ENCODE data around the gene CRHR2. TPM values are rescaled to one million over a fixed set of nuclear protein-coding genes. Genes with fewer than 3 reads are reported as not detected.
"Not testable (repeated sequence)": the region's sequence is repeated elsewhere in the genome, so short reads cannot be mapped to it uniquely, and the experiment has no call there.

Gene CRHR2
- total RNA-seq, 2 experiments from 2014 or later = not detected

GRCh38 chr7:30721211-30721610, 39.0 kb upstream of the CRHR2 start:
- Mint-ChIP-seq H3K36me3 (ENCODE audit: low read depth) (peaks cover 31% of the 10 kb centered on the region), H3K27me3 (ENCODE audit: low read depth) (no peaks in the 10 kb centered on the region), H3K9me3 (peaks cover 28% of the 10 kb centered on the region), H3K27ac (no peak overlapping the region), H3K4me1 (ENCODE audit: low read depth) (peaks cover 7% of the 10 kb centered on the region), H3K4me3 (no peak overlapping the region)
- no peak for DNase-seq
- intact Hi-C loops (cut with micrococcal nuclease) = no loop called here
- CTCF ChIA-PET = interaction anchor here (0.9 to 5.6 kb wide), 3 partner anchors 17 to 33 kb away, joined by 3 to 21 read pairs (median 4); no protein-coding TSS in a partner anchor

DNA sequence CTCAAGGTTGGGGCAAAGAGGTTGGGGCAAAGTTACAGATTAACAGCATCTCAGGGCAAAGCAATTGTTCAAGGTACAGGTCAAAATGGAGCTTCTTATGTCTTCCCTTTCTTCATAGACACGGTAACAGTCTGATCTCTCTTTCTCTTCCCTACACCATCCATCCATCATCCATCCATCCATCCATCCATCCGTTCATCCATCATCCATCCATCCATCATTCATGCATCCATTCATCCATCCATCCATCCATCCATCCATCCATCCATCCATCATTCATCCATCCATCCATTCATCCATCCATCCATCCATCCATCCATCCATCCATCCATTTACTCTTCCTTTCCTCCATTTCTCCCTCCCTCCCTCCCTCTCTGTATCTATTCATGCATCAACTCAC, 37.2 kb upstream of the CRHR2 start:
- CTCF ChIA-PET = interaction anchor here (0.6 to 5.6 kb wide), 2 partner anchors 21 to 32 kb away, joined by 3 to 21 read pairs; no protein-coding TSS in a partner anchor
- peaks cover 28% of the 10 kb centered on the region for H3K9me3 Mint-ChIP-seq
- H3K27me3 Mint-ChIP-seq (ENCODE audit: low read depth); DNase-seq; H3K4me3 Mint-ChIP-seq; H3K27ac Mint-ChIP-seq; H3K4me1 Mint-ChIP-seq (ENCODE audit: low read depth); intact Hi-C loops (cut with micrococcal nuclease): not testable (repeated sequence)
- peaks cover 31% of the 10 kb centered on the region for H3K36me3 Mint-ChIP-seq (ENCODE audit: low read depth)

DNA sequence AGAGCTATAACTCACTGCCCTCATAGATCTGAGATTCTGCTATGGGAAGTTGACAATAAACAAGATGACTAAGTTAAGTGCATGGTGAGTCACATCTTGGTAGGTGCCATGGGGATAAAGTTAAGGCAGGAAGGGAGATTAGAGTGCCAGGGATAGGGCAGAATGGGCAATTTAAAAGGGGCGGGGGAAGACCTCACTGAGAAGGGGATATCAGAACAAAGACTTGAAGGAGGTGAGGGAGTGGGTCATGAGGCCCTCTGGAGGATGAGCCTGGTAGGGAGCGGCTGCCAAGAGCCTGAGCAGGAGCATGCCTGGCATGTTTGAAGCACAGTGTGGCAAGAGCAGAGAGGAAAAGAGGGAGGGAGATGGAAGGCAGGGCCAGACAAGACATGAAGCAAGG, 34.9 kb upstream of the CRHR2 start:
- Mint-ChIP-seq H3K9me3 (peaks cover 28% of the 10 kb centered on the region), H3K4me3 (no peak overlapping the region), H3K27me3 (ENCODE audit: low read depth) (no peaks in the 10 kb centered on the region), H3K4me1 (ENCODE audit: low read depth) (no peaks in the 10 kb centered on the region), H3K27ac (no peak overlapping the region), H3K36me3 (ENCODE audit: low read depth) (peaks cover 31% of the 10 kb centered on the region)
- CTCF ChIA-PET = interaction anchor here (1.3 to 2.5 kb wide), 2 partner anchors 15 to 23 kb away, joined by 4 to 9 read pairs; no protein-coding TSS in a partner anchor
- intact Hi-C loops (cut with micrococcal nuclease) = no loop called here
- DNase-seq = no peak

GRCh38 chr7:30714129-30714528, 31.9 kb upstream of the CRHR2 start:
- DNase-seq = no peak
- H3K9me3 Mint-ChIP-seq = peaks cover 19% of the 10 kb centered on the region
- no peaks in the 10 kb centered on the region for H3K4me1 Mint-ChIP-seq (ENCODE audit: low read depth)
- CTCF ChIA-PET = interaction anchor here (1.2 kb wide), 1 partner anchor 26 kb away, joined by 5 read pairs; no protein-coding TSS in a partner anchor
- H3K4me3 Mint-ChIP-seq = no peak overlapping the region
- H3K27ac Mint-ChIP-seq = no peak overlapping the region
- intact Hi-C loops (cut with micrococcal nuclease) = no loop called here
- peaks cover 21% of the 10 kb centered on the region for H3K36me3 Mint-ChIP-seq (ENCODE audit: low read depth)
- no peaks in the 10 kb centered on the region for H3K27me3 Mint-ChIP-seq (ENCODE audit: low read depth)

- CTCF ChIA-PET = interaction anchor here (1.0 to 1.2 kb wide), 2 partner anchors 10 to 27 kb away, joined by 3 to 5 read pairs; no protein-coding TSS in a partner anchor
- Mint-ChIP-seq H3K9me3 (peaks cover 14% of the 10 kb centered on the region), H3K4me3 (no peak overlapping the region), H3K27ac (no peak overlapping the region), H3K27me3 (ENCODE audit: low read depth) (no peaks in the 10 kb centered on the region), H3K4me1 (ENCODE audit: low read depth) (no peaks in the 10 kb centered on the region), H3K36me3 (ENCODE audit: low read depth) (peaks cover 16% of the 10 kb centered on the region)
- intact Hi-C loops (cut with micrococcal nuclease) = no loop called here
- DNase-seq = no peak
These were observed 31.1 kb upstream of the CRHR2 start for GRCh38 chr7:30713392-30713791.

DNA sequence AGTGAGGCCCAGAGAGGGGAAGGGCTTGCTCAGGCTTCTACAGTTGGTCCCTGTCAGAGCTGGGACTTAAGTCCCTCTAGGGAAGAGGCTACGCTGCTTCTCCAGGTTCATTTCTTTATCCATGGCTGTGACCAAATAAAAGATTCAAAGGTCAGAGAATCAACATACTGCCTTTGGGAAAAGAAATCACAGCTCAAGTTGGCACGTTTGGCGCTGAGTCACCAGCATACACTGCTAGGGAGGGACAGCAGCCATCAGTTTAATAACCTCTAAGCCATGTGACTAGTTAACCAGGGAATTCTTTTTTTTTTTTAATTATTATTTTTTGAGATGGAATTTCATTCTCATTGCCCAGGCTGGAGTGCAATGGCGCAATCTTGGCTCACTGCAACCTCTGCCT, 28.4 kb upstream of the CRHR2 start:
- Mint-ChIP-seq H3K27ac (no peak overlapping the region), H3K4me1 (ENCODE audit: low read depth) (no peaks in the 10 kb centered on the region)

DNA sequence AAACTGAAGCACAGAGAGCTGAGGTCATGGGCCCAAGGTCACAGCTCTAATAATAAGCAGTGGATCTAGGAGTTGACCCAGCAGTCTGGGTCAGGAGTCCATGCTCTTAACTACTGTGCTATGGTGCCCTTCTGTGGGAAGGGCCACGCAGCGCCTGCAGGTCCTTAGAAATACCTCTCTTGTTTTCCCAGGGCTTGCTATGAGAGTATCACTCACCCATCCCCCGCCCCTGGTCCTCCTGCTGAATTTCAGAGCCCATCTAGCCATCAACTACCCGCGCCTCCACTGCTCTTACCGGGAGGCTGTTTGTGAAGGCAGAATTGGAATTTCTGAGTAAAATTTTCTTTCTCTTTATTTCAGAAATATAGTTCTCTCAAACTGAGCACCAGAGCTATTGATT, 27.3 kb upstream of the CRHR2 start:
- CTCF ChIA-PET = interaction anchor here (1.9 to 2.4 kb wide), 2 partner anchors 30 to 31 kb away, joined by 6 to 9 read pairs; no protein-coding TSS in a partner anchor
- no peak overlapping the region for H3K27ac Mint-ChIP-seq
- no peaks in the 10 kb centered on the region for H3K36me3 Mint-ChIP-seq (ENCODE audit: low read depth)
- no peaks in the 10 kb centered on the region for H3K27me3 Mint-ChIP-seq (ENCODE audit: low read depth)
- DNase-seq = no peak
- intact Hi-C loops (cut with micrococcal nuclease) = no loop called here
- H3K4me1 Mint-ChIP-seq (ENCODE audit: low read depth) = no peaks in the 10 kb centered on the region
- no peak overlapping the region for H3K4me3 Mint-ChIP-seq
- no peaks in the 10 kb centered on the region for H3K9me3 Mint-ChIP-seq

More for the DNA sequence above, 28.4 kb upstream of the CRHR2 start:
- Mint-ChIP-seq H3K9me3 (no peaks in the 10 kb centered on the region), H3K27me3 (ENCODE audit: low read depth) (no peaks in the 10 kb centered on the region), H3K36me3 (ENCODE audit: low read depth) (no peaks in the 10 kb centered on the region), H3K4me3 (no peak overlapping the region)
- no peak for DNase-seq
- CTCF ChIA-PET = interaction anchor here (0.6 to 1.9 kb wide), 3 partner anchors 9 to 46 kb away, joined by 3 to 9 read pairs (median 4); no protein-coding TSS in a partner anchor
- intact Hi-C loops (cut with micrococcal nuclease) = no loop called here

DNA sequence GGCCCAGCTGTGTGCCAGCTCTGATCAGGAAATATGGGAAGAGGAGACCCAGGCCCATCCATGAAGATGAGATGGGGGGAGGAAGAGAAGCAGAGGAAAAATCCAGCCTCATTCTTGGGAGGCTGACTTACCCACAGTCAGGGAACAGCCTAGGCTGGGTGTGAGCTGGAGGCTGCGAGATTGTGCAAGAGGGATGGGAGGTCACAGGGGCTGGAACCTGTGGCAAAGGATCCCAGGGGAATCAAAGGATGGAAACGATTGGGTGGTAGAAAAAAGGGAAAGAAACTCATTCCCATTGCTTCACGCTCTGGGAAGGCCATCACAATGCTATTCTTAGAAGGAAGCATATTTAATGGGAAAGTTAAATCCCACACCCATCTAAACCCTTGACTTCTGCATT, 26.7 kb upstream of the CRHR2 start:
- no peaks in the 10 kb centered on the region for H3K4me1 Mint-ChIP-seq (ENCODE audit: low read depth)
- intact Hi-C loops (cut with micrococcal nuclease) = no loop called here
- H3K27ac Mint-ChIP-seq = no peak overlapping the region
- CTCF ChIA-PET = interaction anchor here (0.9 to 2.4 kb wide), 2 partner anchors 32 to 41 kb away, joined by 3 to 6 read pairs; no protein-coding TSS in a partner anchor
- no peaks in the 10 kb centered on the region for H3K27me3 Mint-ChIP-seq (ENCODE audit: low read depth)
- H3K36me3 Mint-ChIP-seq (ENCODE audit: low read depth) = no peaks in the 10 kb centered on the region
- no peak for DNase-seq
- no peaks in the 10 kb centered on the region for H3K9me3 Mint-ChIP-seq
- no peak overlapping the region for H3K4me3 Mint-ChIP-seq

- H3K9me3 Mint-ChIP-seq = no peaks in the 10 kb centered on the region
- H3K4me3 Mint-ChIP-seq = no peak overlapping the region
- no peak for DNase-seq
- no peaks in the 10 kb centered on the region for H3K36me3 Mint-ChIP-seq (ENCODE audit: low read depth)
- CTCF ChIA-PET = interaction anchor here (0.9 to 2.4 kb wide), 2 partner anchors 33 to 40 kb away, joined by 3 to 6 read pairs; no protein-coding TSS in a partner anchor
- no peaks in the 10 kb centered on the region for H3K27me3 Mint-ChIP-seq (ENCODE audit: low read depth)
- intact Hi-C loops (cut with micrococcal nuclease) = no loop called here
- H3K27ac Mint-ChIP-seq = no peak overlapping the region
- no peaks in the 10 kb centered on the region for H3K4me1 Mint-ChIP-seq (ENCODE audit: low read depth)
These were observed 26.2 kb upstream of the CRHR2 start for GRCh38 chr7:30708412-30708811.

- DNase-seq = no peak
- Mint-ChIP-seq H3K36me3 (ENCODE audit: low read depth) (no peaks in the 10 kb centered on the region), H3K4me3 (no peak overlapping the region), H3K4me1 (ENCODE audit: low read depth) (no peaks in the 10 kb centered on the region), H3K9me3 (no peaks in the 10 kb centered on the region), H3K27me3 (ENCODE audit: low read depth) (no peaks in the 10 kb centered on the region), H3K27ac (no peak overlapping the region)
- CTCF ChIA-PET = interaction anchor here (0.6 to 2.4 kb wide), 4 partner anchors 9 to 40 kb away, joined by 3 to 6 read pairs (median 3); no protein-coding TSS in a partner anchor
- intact Hi-C loops (cut with micrococcal nuclease) = no loop called here
These were observed 25.4 kb upstream of the CRHR2 start for GRCh38 chr7:30707391-30708357.

DNA sequence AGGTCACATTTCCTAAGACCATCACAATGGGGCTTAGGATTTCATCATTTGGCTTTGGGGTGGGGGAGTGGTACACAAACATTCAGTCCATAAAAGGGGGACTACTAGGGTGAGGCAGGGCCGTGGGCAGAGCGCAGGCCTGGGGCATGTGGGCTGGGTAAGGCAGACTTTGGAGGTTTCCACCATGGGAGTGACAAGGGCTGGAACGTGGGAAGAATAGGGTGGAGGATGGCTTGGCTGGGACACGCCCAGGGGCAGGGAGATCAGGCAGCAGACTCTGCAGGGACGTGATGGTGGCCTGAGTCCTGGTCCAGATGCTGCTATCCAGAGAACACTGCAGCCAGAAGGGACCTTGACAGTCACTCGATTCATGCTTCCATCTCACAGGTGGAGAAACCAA, 24.7 kb upstream of the CRHR2 start:
- CTCF ChIA-PET = interaction anchor here (1.5 kb wide), 1 partner anchor 33 kb away, joined by 3 read pairs; no protein-coding TSS in a partner anchor
- no peaks in the 10 kb centered on the region for H3K4me1 Mint-ChIP-seq (ENCODE audit: low read depth)
- H3K27me3 Mint-ChIP-seq (ENCODE audit: low read depth) = no peaks in the 10 kb centered on the region
- no peaks in the 10 kb centered on the region for H3K9me3 Mint-ChIP-seq
- no peak for DNase-seq
- H3K36me3 Mint-ChIP-seq (ENCODE audit: low read depth) = no peaks in the 10 kb centered on the region
- H3K4me3 Mint-ChIP-seq = no peak overlapping the region
- no peak overlapping the region for H3K27ac Mint-ChIP-seq
- intact Hi-C loops (cut with micrococcal nuclease) = no loop called here

DNA sequence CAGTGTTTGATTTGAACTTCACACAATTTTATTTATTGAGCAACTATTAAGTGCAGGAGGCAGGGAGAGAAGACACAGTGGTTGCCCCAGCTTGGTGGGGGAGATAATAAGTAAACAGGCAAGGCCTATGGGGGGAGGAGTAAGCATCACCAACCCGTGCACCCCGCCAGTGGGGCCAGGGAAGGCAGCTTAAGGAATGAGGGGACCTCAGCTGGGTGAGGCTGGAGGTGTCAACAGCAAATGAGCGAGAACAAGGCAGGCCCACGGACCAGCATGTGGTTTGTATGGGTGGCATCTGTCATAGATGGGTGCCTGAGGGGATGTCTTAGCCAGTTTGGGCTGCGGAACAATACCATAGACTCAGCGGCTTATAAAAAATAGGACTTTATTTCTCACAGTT, 24.1 kb upstream of the CRHR2 start:
- intact Hi-C loops (cut with micrococcal nuclease) = no loop called here
- no peaks in the 10 kb centered on the region for H3K27me3 Mint-ChIP-seq (ENCODE audit: low read depth)
- H3K36me3 Mint-ChIP-seq (ENCODE audit: low read depth) = no peaks in the 10 kb centered on the region
- H3K9me3 Mint-ChIP-seq = no peaks in the 10 kb centered on the region
- CTCF ChIA-PET = no interaction called here
- no peak overlapping the region for H3K27ac Mint-ChIP-seq
- DNase-seq = no peak
- no peak overlapping the region for H3K4me3 Mint-ChIP-seq
- no peaks in the 10 kb centered on the region for H3K4me1 Mint-ChIP-seq (ENCODE audit: low read depth)

Data from activated naive CD4-positive, alpha-beta T cell treated with anti-CD3 and anti-CD28 coated beads for 36 hours (primary cell).